ENCODE measurements around the gene STMND1. TPM values are rescaled to one million over a fixed set of nuclear protein-coding genes. Genes with fewer than 3 reads are reported as not detected.

STMND1 gene
- total RNA-seq, 2 experiments from 2014 or later = not detected

DNA sequence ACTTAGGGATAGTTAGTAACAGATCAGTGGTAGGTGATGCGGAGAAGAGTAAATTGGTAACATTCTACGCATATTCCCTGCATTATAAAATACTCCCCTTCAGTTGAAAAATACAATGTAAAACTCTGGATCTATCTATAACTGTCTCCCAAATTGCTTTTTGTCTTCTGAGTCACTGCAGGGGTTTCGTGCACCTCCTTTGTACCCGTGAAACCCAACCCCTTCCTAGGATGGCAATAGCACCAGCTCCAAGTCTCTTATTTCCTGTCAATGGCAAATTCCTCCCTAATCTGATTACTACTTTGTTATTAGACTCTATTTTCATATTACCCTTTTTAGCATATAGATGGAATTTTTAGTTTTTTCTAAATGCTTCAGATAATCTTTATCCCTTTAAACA, 20.6 kb upstream of the STMND1 start:
- ChIA-PET CTCF (no interaction called here), POLR2A (no interaction called here)
- no peak for ATAC-seq
- peaks cover 2% of the 10 kb centered on the region for H3K9me3 Mint-ChIP-seq
- H3K36me3 Mint-ChIP-seq (ENCODE audit: low read depth) = no peaks in the 10 kb centered on the region
- no peak overlapping the region for H3K4me3 Mint-ChIP-seq
- no peak for DNase-seq
- intact Hi-C loops (cut with micrococcal nuclease) = no loop called here
- peaks cover 15% of the 10 kb centered on the region for H3K27me3 Mint-ChIP-seq
- TF ChIP-seq, protein P1, sequence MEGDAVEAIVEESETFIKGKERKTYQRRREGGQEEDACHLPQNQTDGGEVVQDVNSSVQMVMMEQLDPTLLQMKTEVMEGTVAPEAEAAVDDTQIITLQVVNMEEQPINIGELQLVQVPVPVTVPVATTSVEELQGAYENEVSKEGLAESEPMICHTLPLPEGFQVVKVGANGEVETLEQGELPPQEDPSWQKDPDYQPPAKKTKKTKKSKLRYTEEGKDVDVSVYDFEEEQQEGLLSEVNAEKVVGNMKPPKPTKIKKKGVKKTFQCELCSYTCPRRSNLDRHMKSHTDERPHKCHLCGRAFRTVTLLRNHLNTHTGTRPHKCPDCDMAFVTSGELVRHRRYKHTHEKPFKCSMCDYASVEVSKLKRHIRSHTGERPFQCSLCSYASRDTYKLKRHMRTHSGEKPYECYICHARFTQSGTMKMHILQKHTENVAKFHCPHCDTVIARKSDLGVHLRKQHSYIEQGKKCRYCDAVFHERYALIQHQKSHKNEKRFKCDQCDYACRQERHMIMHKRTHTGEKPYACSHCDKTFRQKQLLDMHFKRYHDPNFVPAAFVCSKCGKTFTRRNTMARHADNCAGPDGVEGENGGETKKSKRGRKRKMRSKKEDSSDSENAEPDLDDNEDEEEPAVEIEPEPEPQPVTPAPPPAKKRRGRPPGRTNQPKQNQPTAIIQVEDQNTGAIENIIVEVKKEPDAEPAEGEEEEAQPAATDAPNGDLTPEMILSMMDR (IDR thresholded peaks at IDR 0.05) = no peak
- H3K4me1 Mint-ChIP-seq (ENCODE audit: low read depth) = no peaks in the 10 kb centered on the region
- no peak overlapping the region for H3K27ac Mint-ChIP-seq

DNA sequence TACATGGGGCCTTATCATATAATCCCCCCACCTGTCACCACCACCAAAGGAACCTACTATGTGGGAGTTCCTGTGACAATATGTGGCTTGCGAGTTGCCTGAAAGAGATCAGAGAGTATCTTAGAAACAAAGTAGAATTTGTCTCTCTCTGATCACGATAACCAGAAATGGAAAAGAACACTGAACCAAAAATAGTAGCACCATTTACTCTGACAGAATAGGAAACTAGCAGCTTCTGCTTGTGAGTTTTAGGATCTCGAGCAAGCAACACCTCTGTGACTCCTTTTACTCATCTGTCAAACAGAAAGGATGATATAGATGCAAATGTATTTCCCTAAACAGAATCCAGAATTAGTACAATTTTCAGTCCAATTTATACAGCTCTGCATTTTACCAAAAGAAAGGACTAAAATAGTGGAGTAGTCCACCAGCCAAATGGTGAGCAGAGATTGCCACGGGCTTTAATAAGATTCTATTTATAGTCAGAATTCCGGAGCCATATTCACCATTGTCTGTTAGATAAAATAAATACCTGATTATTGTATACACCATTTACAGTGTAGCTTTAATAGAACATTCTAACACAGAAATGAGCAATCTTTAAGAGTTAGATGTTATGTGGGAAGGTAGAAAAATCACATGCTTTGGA, 19.9 kb upstream of the STMND1 start:
- H3K4me1 Mint-ChIP-seq (ENCODE audit: low read depth) = no peaks in the 10 kb centered on the region
- ChIA-PET POLR2A (no interaction called here), CTCF (no interaction called here)
- ATAC-seq = no peak
- intact Hi-C loops (cut with micrococcal nuclease) = no loop called here
- no peaks in the 10 kb centered on the region for H3K36me3 Mint-ChIP-seq (ENCODE audit: low read depth)
- no peak overlapping the region for H3K27ac Mint-ChIP-seq
- H3K27me3 Mint-ChIP-seq = peaks cover 18% of the 10 kb centered on the region
- TF ChIP-seq, protein P1 (IDR thresholded peaks at IDR 0.05) = no peak
- no peaks in the 10 kb centered on the region for H3K9me3 Mint-ChIP-seq
- DNase-seq = no peak
- H3K4me3 Mint-ChIP-seq = no peak overlapping the region

DNA sequence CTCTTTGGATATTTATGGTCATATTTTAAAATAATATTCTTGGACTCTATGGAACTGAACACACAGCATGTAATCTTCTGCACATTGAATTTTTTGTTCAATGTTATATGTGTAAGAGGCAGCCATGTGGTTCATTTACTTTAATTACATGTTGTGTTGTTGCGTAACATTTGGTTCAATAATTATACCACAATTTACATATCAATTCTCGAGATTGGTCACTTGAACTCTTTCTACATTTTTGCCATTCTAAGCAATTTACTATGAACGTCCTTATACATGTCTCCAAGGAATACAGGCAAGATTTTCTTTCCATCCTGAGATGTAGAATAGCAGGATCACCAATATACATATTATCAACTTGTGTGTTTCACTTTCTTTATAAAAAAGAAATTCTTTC, 18.5 kb upstream of the STMND1 start:
- no peaks in the 10 kb centered on the region for H3K9me3 Mint-ChIP-seq
- H3K36me3 Mint-ChIP-seq (ENCODE audit: low read depth) = no peaks in the 10 kb centered on the region
- H3K27me3 Mint-ChIP-seq = peaks cover 19% of the 10 kb centered on the region
- H3K4me1 Mint-ChIP-seq (ENCODE audit: low read depth) = no peaks in the 10 kb centered on the region
- TF ChIP-seq, protein P1 (IDR thresholded peaks at IDR 0.05) = no peak
- no peak overlapping the region for H3K27ac Mint-ChIP-seq
- ChIA-PET CTCF (no interaction called here), POLR2A (no interaction called here)
- no peak for ATAC-seq
- no peak for DNase-seq
- intact Hi-C loops (cut with micrococcal nuclease) = no loop called here
- no peak overlapping the region for H3K4me3 Mint-ChIP-seq

DNA sequence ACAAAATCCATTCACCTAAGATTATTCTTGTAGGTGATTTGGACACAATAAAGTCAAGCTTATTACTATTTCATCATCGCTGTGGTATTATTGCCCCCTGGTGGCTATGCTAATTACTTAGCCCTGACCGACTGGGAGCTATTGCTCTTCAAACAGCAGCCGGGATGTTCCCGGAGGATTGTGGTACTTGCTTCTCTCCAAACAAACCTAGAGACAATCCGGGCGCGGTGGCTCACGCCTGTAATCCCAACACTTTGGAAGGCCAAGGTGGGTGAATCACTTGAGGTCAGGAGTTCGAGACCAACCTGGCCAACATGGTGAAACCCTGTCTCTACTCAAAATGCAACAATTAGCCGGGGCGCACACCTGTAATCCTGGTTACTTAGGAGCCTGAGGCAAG, 15.4 kb upstream of the STMND1 start:
- H3K27me3 Mint-ChIP-seq = peaks cover 21% of the 10 kb centered on the region
- POLR2A ChIA-PET = no interaction called here
- H3K36me3 Mint-ChIP-seq (ENCODE audit: low read depth) = no peaks in the 10 kb centered on the region
- no peak for ATAC-seq
- no peak overlapping the region for H3K4me3 Mint-ChIP-seq
- H3K4me1 Mint-ChIP-seq (ENCODE audit: low read depth) = no peaks in the 10 kb centered on the region
- H3K27ac Mint-ChIP-seq = no peak overlapping the region
- TF ChIP-seq, protein P1 (IDR thresholded peaks at IDR 0.05) = peak; percentile 60
- intact Hi-C loops (cut with micrococcal nuclease) = no loop called here
- peaks cover 6% of the 10 kb centered on the region for H3K9me3 Mint-ChIP-seq
- CTCF ChIA-PET = interaction anchor here (0.9 to 3.1 kb wide), 6 partner anchors 11 to 324 kb away, joined by 3 to 11 read pairs (median 5); no protein-coding TSS in a partner anchor
- peak; percentile 39 for DNase-seq

DNA sequence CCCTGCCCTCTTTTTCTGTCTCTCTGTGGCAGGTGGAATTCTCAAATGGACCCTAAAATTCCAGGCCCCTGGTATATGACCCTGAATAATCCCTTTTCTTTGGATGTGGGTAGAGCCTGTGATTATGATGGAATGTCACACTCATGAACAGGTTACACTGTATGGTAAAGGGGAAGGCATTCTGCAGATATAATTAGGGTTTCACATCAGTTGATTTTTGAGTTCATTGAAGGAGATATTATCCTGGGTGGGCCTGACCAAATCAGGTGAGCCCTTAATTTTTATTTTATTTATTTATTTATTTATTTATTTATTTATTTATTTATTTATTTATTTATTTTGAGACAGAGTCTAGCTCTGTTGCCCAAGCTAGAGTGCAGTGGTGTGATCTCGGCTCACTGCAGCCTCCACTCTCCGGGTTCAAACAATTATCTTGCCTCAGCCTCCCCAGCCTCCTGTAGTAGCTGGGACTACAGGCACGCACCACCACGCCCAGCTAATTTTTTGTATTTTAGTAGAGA, 13.7 kb upstream of the STMND1 start:
- Mint-ChIP-seq H3K27ac (no peak overlapping the region), H3K27me3 (peaks cover 23% of the 10 kb centered on the region), H3K4me1 (ENCODE audit: low read depth) (no peaks in the 10 kb centered on the region), H3K4me3 (no peak overlapping the region), H3K9me3 (peaks cover 6% of the 10 kb centered on the region), H3K36me3 (ENCODE audit: low read depth) (no peaks in the 10 kb centered on the region)
- DNase-seq (no peak), ATAC-seq (no peak)
- intact Hi-C loops (cut with micrococcal nuclease) = no loop called here
- CTCF ChIA-PET = interaction anchor here (1.1 to 3.1 kb wide), 2 partner anchors 11 to 324 kb away, joined by 4 to 8 read pairs; no protein-coding TSS in a partner anchor
- TF ChIP-seq, protein P1 (IDR thresholded peaks at IDR 0.05) = no peak
- POLR2A ChIA-PET = no interaction called here

Data from activated CD8-positive, alpha-beta T cell treated with anti-CD3 and anti-CD28 coated beads for 36 hours (primary cell).